ENCODE data around the gene SLCO2B1.

The SLCO2B1 gene

GRCh38 chr11:75241906-75242644 is 91.2 kb downstream of the SLCO2B1 start (continued):
- TF ChIP-seq ZBTB26 (tag by site-specific recombination; optimal IDR thresholded peaks at IDR 0.05): peak; percentile 43
- TF ChIP-seq PRDM2 (tag by site-specific recombination; IDR thresholded peaks at IDR 0.05; ENCODE audit: borderline replicate concordance): no peak
- no peak for TF ChIP-seq ZNF843 (tag by site-specific recombination; IDR thresholded peaks at IDR 0.05)
- TF ChIP-seq ZNF792 (tag by site-specific recombination; IDR thresholded peaks at IDR 0.05): no peak
- no peak for TF ChIP-seq ZNF580 (tag by site-specific recombination; IDR thresholded peaks at IDR 0.05)
- no peak for TF ChIP-seq TSHZ1 (tag by site-specific recombination; IDR thresholded peaks at IDR 0.05; ENCODE audit: borderline replicate concordance)

- H3K4me3 ChIP-seq (ENCODE audit: low read depth, low read length): no peak overlapping the region
- POLR2A ChIA-PET: interaction anchor here (1.6 kb wide), 1 partner anchor 750 kb away, joined by 4 read pairs; the partner anchor contains the start of gene LIPT2
- CTCF ChIA-PET: interaction anchor here (0.6 to 5.4 kb wide), 22 partner anchors 8 to 314 kb away, joined by 3 to 59 read pairs (median 5); partner anchors contain the start of gene SLCO2B1
- TF ChIP-seq PRDM6 (tag by site-specific recombination; IDR thresholded peaks at IDR 0.05): no peak
- no peak for TF ChIP-seq ZNF426 (tag by site-specific recombination; IDR thresholded peaks at IDR 0.05)
- no peak for TF ChIP-seq BCL11B (tag by site-specific recombination; IDR thresholded peaks at IDR 0.05; ENCODE audit: low read depth)
- no peak for TF ChIP-seq REST (tag by site-specific recombination; IDR thresholded peaks at IDR 0.05)
- no peak for TF ChIP-seq ZNF747 (tag by site-specific recombination; IDR thresholded peaks at IDR 0.05)
- no peak for TF ChIP-seq ZNF639 (tag by site-specific recombination; IDR thresholded peaks at IDR 0.05)
- no peak for TF ChIP-seq ZNF488 (tag by site-specific recombination; IDR thresholded peaks at IDR 0.05)
Observed at GRCh38 chr11:75242722-75243600, 92.1 kb downstream of the SLCO2B1 start.

More at GRCh38 chr11:75242722-75243600, 92.1 kb downstream of the SLCO2B1 start:
- no peaks in the 10 kb centered on the region for H3K36me3 ChIP-seq (ENCODE audit: control insufficient read depth in 2 of 2, insufficient read depth in 1 of 2, low read length in 2 of 2)
- no peaks in the 10 kb centered on the region for H3K4me1 ChIP-seq (ENCODE audit: control insufficient read depth, insufficient read depth, low read length)
- no peaks in the 10 kb centered on the region for H3K9me3 ChIP-seq (ENCODE audit: control insufficient read depth, insufficient read depth, low read depth, low read length)
- no peak overlapping the region for H3K27ac ChIP-seq (ENCODE audit: extremely low read depth, low read depth, low read length)

Measured in HEK293 (cell line).